Esophagus (tissue), 2 donors: ENCODE measurements around the gene ARHGAP6. TPM values are rescaled to one million over a fixed set of nuclear protein-coding genes. Genes with fewer than 3 reads are reported as not detected.

Experiments used
- H3K27ac ChIP-seq, 2 donors: one replicate each; pipeline ENCODE4 v1.5.1; 2013; ENCODE audit warnings: low read depth in 2 of 2, mild to moderate bottlenecking in 2 of 2, inconsistent platforms in 1 of 2, low read length in 1 of 2, moderate library complexity in 1 of 2
- H3K27me3 ChIP-seq, 2 donors: one replicate each; pipeline ENCODE4 v1.6.1; 2013; ENCODE audit warnings: low read length in 2 of 2, control low read depth in 1 of 2, mild to moderate bottlenecking in 1 of 2; ENCODE audit not compliant: insufficient read depth in 2 of 2, control insufficient read depth in 1 of 2
- H3K36me3 ChIP-seq, 2 donors: one replicate each; pipeline ENCODE4 v1.6.1; 2013; ENCODE audit warnings: low read length in 1 of 2; ENCODE audit not compliant: control insufficient read depth in 2 of 2, insufficient read depth in 2 of 2
- H3K4me1 ChIP-seq, 2 donors: one replicate each; pipeline ENCODE4 v1.6.1; 2013; ENCODE audit warnings: low read length in 1 of 2; ENCODE audit not compliant: control insufficient read depth in 2 of 2, insufficient read depth in 2 of 2
- H3K4me3 ChIP-seq, 2 donors: one replicate each; pipeline ENCODE4 v1.5.1; 2013; ENCODE audit warnings: low read length in 2 of 2, mild to moderate bottlenecking in 2 of 2, low read depth in 1 of 2, moderate library complexity in 1 of 2
- H3K9me3 ChIP-seq, 2 donors: one replicate each; pipeline ENCODE4 v1.6.1; 2013; ENCODE audit warnings: mild to moderate bottlenecking in 2 of 2, low read depth in 1 of 2, low read length in 1 of 2, moderate library complexity in 1 of 2; ENCODE audit not compliant: control insufficient read depth in 2 of 2, insufficient read depth in 1 of 2
- WGBS, 2 donors: extraction: QIAGEN DNeasy Blood & Tissue Kit; methylation state at CpG; one replicate each; pipeline ENCODE4 v1.1.7; 2013; 5-methylcytosine and 5-hydroxymethylcytosine counted together
- polyA plus RNA-seq, 2 donors: library from polyadenylated mRNA; stranded (reverse); fragments of 200-250 nt; gene quantifications; one replicate each; pipeline ENCODE4 v1.2.3, GENCODE V29; 2013
- donor health status: healthy with polysubstance abuse.
- donor health status: Bipolar disorder and iron deficiency.

ARHGAP6 gene
- polyA plus RNA-seq, 2 donors = 0.98 to 1.7 TPM

DNA sequence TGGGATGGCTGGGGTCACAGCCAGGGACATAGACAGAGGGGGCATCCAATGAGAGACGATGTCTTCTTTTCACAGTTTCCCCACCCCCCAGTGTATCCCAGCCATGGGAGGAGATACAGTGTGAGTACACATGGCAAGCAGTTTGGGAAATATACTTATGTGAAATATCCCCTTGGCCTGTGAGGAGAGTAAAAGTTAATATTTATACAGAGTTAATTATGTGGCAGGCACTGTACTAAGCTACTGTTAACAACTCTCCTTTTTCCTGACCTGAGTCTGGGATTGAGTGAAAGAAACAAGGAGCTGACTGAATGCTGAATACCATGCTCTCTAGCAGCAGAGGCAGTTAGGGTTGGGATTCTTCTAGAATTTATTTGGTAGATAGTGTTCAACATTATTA, 519.3 kb downstream of the ARHGAP6 start:
- Histone ChIP-seq H3K9me3 (no peaks in the 10 kb centered on the region), H3K4me3 (no peak overlapping the region), H3K27ac (no peak overlapping the region), H3K4me1 (no peaks in the 10 kb centered on the region), H3K36me3 (no peaks in the 10 kb centered on the region), H3K27me3 (no peaks in the 10 kb centered on the region)
- WGBS, 2 donors = 56 to 79% methylated on average over 1 of the region's 1 CpG

DNA sequence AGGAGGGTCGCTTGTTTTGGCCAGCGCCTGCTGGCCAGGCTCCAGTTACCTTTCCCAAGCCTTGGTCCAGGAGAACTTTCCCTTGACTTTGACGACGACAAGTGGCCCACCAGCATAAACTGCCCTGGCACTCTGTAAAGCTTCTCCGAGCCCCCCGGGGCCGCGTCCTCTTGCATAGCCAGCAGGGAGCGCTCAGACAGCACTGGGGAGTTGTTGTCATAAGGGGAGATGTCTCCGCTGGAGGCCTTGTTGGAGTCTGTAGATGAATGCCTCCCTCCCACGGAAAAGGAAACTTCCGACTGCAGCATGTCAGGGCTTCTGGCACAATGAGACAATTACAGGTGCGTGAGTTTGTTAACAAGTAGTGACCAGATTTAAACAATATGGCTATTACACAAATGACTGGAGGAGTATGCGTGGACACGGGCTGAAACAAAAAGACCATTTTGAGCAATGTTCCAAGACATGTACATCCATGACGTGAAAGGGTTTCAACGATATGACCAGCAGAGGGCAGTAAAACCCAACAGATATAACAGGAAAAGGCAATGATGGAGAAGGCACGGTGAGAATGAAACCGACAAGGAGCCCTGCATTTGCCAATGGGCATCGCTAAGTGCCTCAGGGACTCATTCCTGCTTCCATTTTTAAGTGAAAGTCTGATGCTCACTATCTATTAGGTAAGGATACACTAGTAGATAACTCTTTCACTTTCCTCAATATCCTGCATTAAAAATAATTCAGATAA, 521.6 kb downstream of the ARHGAP6 start:
- Histone ChIP-seq H3K9me3 (no peaks in the 10 kb centered on the region), H3K4me3 (no peak overlapping the region), H3K4me1 (no peaks in the 10 kb centered on the region), H3K27me3 (no peaks in the 10 kb centered on the region), H3K36me3 (no peaks in the 10 kb centered on the region), H3K27ac (no peak overlapping the region)
- WGBS, 2 donors = 27 to 30% methylated on average over 20 of the region's 20 CpGs

- WGBS, 2 donors = 69 to 72% methylated on average over 51 to 56 of the region's 56 CpGs
- Histone ChIP-seq H3K4me1 (no peaks in the 10 kb centered on the region), H3K4me3 (peak overlapping the region in 1 of 2 donors; percentile 18), H3K27me3 (no peaks in the 10 kb centered on the region), H3K27ac (no peak overlapping the region), H3K36me3 (no peaks in the 10 kb centered on the region), H3K9me3 (no peaks in the 10 kb centered on the region)
These were observed 527.0 kb downstream of the ARHGAP6 start for GRCh38 chrX:11138498-11139390.

DNA sequence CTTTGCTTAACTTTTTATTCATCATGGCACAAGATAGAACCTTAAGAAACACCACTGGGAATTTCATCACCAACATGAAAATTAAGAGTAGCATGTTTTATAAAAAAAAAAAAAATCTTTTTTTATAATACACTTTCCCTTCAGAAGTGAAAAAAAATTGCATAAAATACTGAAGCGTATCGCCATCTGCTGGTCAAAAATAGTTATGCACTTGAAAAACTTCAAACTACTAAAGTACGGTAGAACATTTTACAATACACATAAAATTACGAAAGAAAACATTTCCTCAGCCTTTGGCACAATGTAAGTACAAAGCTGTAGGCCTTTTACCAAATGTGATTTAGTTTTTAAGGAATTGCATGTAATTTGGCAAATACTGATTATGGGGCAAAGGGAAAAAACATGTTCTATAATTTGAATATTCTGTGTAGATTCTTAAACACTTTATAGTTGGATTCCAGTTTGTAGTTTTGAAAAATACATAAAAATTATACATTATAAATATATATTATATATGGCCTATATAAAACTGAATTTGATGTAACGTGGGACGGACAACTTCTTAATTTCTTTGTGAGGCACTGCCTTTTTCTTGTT, 528.1 kb downstream of the ARHGAP6 start:
- 26 to 31% methylated on average over 6 of the region's 6 CpGs for WGBS, 2 donors
- H3K27ac ChIP-seq = no peak overlapping the region
- no peaks in the 10 kb centered on the region for H3K9me3 ChIP-seq
- no peaks in the 10 kb centered on the region for H3K4me1 ChIP-seq
- no peak overlapping the region for H3K4me3 ChIP-seq
- H3K36me3 ChIP-seq = no peaks in the 10 kb centered on the region
- no peaks in the 10 kb centered on the region for H3K27me3 ChIP-seq

DNA sequence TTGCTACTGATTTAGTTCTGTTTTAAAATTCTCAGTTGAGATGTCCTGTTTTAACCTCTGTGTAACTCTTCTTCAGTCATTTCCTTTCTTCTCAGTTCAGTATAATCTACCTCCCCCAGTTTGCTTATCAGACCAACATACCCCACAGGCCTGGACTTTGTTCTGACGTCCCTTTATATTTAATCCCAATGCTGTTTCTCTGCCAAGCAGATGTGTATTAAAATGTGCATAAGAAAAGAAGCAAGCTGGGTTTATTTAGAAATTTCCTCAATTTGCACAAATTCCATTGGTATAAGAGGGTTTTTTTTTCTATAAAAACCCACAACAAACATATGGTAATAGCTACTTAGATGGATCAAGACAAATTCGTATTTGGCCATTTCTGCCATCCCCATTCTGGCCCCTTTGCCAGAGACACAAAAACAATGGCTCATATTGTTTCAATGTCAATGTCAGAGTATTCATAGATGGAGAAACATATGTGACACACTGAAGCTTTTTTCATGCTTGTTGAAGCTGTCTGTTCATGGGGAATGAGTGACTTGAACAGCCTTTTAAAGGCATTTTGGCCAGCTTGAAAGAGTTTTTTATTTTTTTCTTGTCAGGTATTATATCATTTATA, 530.0 kb downstream of the ARHGAP6 start:
- 37 to 61% methylated on average over 2 of the region's 2 CpGs for WGBS, 2 donors
- no peak overlapping the region for H3K4me3 ChIP-seq
- H3K27ac ChIP-seq = no peak overlapping the region
- H3K4me1 ChIP-seq = no peaks in the 10 kb centered on the region
- H3K27me3 ChIP-seq = no peaks in the 10 kb centered on the region
- no peaks in the 10 kb centered on the region for H3K36me3 ChIP-seq
- H3K9me3 ChIP-seq = no peaks in the 10 kb centered on the region

DNA sequence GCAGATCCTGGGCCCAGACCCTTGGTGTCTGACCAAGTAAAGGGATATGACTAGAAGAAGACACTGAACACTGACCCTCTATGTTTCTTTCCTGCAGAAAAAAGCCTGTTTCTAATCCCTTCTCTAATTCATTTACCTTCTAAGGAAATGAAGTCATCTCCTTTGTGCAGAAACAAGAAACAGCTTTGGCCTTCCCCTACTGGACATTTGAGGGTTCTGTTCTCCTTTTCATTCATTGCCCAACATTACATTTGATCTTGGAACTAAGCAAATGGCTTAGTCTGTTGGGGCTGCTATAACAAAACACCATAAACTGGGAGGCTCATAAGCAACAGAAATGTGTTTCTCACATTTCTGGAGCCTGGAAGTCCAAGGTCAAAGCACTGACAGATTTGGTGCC, 534.6 kb downstream of the ARHGAP6 start:
- Histone ChIP-seq H3K27ac (no peak overlapping the region), H3K36me3 (no peaks in the 10 kb centered on the region), H3K9me3 (no peaks in the 10 kb centered on the region), H3K4me3 (no peak overlapping the region), H3K27me3 (no peaks in the 10 kb centered on the region), H3K4me1 (no peaks in the 10 kb centered on the region)

DNA sequence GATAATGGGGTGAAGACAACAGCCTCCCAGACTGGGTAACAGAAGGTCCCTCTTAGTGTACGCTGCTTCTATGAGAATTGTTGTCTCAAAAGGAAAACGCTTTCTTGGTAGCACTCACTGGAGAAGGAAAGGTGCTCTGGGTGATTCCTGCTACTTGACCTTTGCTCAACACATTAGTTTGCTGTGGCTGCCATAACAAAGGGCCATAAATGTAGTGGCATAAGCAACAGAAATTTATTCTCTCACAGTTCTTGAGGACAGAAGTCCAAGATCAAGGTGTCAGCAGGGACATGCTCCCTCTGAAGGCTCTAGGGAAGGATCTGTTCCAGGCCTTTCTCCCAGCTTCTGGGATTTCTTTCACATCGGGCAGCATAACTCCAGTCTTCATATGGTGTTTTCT, 535.6 kb downstream of the ARHGAP6 start:
- H3K4me1 ChIP-seq = no peaks in the 10 kb centered on the region
- WGBS, 2 donors = 85 to 95% methylated on average over 3 of the region's 3 CpGs
- H3K27me3 ChIP-seq = no peaks in the 10 kb centered on the region
- no peaks in the 10 kb centered on the region for H3K36me3 ChIP-seq
- H3K27ac ChIP-seq = no peak overlapping the region
- H3K4me3 ChIP-seq = no peak overlapping the region
- no peaks in the 10 kb centered on the region for H3K9me3 ChIP-seq

- WGBS, 2 donors = 59% methylated on average over 5 of the region's 5 CpGs
- H3K4me1 ChIP-seq = no peaks in the 10 kb centered on the region
- no peaks in the 10 kb centered on the region for H3K27me3 ChIP-seq
- H3K4me3 ChIP-seq = no peak overlapping the region
- no peak overlapping the region for H3K27ac ChIP-seq
- H3K9me3 ChIP-seq = no peaks in the 10 kb centered on the region
- no peaks in the 10 kb centered on the region for H3K36me3 ChIP-seq
These were observed 536.1 kb downstream of the ARHGAP6 start for GRCh38 chrX:11129534-11130105.

DNA sequence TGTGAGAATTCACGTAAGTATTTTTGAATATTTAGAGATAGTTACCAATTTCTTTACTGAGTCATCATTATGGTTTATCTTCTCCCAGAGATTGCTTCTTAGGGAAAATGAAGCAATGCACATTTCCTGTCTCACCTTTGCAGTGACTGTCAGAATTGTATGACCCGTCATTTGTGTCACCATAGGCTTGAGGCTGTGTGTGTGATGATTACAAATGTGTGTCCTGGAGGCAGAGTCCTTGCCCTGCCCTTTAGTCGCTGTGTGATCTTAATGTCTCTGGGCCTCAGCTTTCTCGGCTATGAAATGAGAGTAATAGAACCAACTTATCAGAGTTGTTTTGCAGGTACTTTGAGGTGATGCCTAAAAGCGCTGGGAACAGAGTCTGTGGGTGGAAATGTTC, 540.7 kb downstream of the ARHGAP6 start:
- Histone ChIP-seq H3K4me1 (no peaks in the 10 kb centered on the region), H3K36me3 (peaks cover 2 to 5% of the 10 kb centered on the region in 2 donors), H3K27me3 (no peaks in the 10 kb centered on the region), H3K9me3 (no peaks in the 10 kb centered on the region), H3K4me3 (no peak overlapping the region), H3K27ac (no peak overlapping the region)
- 70 to 87% methylated on average over 5 of the region's 5 CpGs for WGBS, 2 donors
